DMS153 treated with DMSO at 0.1 percent for 48 hours (cell line): Measurements from ENCODE around the gene MAPRE2.
A peak's percentile ranks its signal among the peaks of the same experiment; 100 is the strongest.
"Not testable (repeated sequence)": the region's sequence is repeated elsewhere in the genome, so short reads cannot be mapped to it uniquely, and the experiment has no call there.

Source experiments
- DNase-seq: peaks from one replicate; lab custom pipeline; 2025; ENCODE audit not compliant: unreplicated experiment; lab: John Stamatoyannopoulos, UW

MAPRE2 gene

DNA sequence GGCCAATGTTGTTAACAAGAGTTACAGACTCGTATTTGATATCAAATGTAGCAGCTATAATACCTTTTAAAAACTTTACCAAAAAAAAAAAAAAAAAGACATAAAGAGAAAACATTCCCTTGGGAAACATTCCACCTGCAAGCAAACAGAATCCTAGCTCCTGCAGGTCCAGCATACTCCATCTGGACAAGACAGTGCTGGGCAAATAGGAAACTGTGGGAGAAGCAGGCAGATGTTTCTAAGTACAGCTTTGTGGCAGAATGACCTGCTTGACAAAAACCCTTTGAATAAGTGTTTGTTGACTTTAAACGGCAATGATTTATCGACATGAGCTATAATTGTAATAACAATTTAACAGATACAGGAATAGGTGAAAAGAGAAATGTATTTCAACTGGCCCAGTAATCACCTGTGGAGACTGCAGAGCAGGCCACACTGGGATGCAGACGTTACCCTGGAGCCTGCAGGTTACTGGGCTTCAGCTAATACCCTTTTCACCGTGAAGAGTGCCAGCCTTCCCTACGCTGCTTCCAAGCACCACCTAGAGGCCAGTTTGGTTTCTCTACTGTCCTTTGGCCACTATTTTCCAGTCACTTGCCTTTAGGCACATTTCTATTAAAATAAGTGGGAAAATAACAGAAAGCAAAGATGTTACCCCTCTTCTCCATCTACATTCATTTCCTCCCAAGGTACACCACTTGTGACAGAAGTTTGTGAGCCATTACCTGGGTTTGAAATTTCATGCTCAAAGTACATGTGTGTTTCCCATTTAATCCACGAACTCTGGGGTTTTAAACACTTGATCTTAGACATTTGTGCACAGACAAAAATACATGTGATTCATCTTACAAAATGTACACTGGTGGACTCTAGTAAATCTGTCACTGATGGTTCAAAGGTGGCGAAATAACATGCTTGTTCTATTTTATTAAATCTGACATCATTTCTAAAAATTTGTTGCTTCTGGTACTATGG, 102.7 kb downstream of the MAPRE2 start:
- peak; percentile 97 for DNase-seq

DNA sequence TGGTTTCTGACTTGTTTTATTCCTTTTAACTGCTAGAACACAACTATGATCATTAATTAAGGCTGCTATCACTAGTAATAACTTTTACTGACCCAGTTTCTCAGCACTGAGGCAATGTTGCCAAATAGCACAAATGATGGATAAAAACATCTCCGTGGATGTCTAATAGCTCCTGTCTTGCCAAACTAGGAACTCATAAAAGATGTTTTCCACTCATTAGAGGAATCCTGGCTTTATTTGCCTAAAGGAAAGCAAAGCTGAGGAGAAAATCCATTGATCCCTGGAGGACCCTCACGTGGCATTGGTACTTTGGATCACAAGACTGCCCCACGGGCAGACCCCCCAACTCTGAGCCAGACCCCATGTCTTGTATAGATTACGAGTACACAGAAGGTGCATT, 103.5 kb downstream of the MAPRE2 start:
- no peak for DNase-seq

DNA sequence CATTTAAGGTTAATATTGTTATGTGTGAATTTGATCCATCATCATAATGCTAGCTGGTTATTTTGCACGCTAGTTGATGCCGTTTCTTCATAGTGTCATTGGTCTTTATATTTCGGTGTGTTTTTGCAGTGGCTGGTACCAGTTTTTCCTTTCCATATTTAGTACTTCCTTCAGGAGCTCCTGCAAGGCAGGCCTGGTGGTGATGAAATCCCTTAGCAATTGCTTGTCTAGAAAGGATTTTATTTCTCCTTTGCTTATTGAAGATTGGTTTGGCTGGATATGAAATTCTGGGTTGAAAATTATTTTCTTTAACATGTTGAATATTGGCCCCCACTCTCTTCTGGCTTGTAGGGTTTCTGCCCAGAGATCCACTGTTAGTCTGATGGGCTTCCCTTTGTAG, 109.0 kb downstream of the MAPRE2 start:
- DNase-seq = not testable (repeated sequence)

GRCh38 chr18:35153609-35154272, 112.5 kb downstream of the MAPRE2 start:
- DNase-seq = no peak

- DNase-seq = no peak
Observed at GRCh38 chr18:35155398-35156117, 114.3 kb downstream of the MAPRE2 start.

DNA sequence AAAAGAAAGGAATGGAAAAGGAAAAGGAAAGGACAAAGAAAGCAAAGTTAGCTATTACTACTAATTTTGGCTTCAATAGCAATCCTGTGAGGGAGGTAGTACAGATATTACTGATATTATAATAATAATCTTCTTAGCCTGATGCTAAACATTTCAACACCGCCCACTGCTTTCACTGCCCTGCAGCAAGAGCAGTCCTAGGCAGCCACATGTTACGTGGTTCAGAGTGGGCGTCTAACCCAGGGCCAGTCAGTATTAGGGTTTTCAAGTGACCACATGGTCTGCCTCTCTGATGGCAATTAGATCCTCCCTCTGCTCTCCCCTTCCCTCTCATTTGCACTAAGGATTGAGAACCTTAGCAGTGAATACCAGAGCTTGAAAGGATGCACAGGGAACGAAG, 116.0 kb downstream of the MAPRE2 start:
- no peak for DNase-seq

DNA sequence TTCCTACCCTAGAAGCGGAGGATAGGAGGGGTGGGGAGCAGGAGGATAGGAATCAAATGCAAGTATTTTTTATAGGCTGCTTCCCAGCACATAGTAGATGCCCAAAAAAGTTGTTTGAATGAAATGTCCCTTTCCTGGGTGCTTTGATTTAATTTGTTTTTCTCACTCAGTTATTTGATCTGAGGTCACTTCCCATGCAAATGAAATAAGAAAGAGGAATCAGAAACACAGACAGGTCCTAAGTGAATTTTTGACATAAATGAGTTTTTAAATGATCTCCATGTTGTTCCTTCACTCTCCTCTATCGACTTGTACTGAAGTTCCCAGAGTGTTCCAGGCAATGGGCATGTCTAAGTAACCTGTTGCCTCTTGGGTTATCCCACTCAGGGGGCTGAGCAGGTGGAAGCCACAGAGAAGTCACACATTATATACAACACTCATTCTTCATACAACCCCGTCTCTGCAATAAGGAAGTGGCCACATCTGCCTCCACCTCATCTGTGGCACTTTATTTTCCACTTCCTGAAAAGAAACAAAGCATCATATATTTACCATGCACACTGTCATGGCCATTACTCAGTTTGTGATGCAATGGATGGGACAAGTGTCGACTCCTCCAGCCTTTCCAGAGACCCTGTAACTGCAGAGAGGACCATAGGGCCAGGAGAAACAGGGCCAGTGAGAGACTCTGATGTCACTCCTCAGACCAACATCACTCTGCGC, 117.7 kb downstream of the MAPRE2 start:
- DNase-seq = no peak

- no peak for DNase-seq
Observed at GRCh38 chr18:35159782-35160181, 118.6 kb downstream of the MAPRE2 start.

DNA sequence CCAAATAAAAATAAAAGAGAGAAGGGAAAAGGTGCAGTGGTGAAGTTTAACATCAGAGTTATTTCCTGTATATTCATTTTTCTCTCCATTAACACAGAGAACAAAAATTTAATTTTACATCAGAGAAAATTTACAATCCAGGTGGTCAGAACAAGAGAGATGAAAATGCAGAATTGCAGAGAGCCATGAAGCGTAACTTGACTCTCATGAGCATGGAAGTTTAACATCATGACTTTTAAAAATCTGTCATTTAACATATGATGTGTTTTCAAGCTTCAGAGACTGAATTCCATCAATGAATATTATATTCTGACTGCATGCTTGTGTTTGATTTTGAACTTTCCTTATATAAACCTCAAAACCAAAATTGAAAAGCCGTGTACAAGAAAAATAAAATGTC, 120.3 kb downstream of the MAPRE2 start:
- DNase-seq = no peak

- no peak for DNase-seq
Observed at GRCh38 chr18:35161934-35162333, 120.7 kb downstream of the MAPRE2 start.

DNA sequence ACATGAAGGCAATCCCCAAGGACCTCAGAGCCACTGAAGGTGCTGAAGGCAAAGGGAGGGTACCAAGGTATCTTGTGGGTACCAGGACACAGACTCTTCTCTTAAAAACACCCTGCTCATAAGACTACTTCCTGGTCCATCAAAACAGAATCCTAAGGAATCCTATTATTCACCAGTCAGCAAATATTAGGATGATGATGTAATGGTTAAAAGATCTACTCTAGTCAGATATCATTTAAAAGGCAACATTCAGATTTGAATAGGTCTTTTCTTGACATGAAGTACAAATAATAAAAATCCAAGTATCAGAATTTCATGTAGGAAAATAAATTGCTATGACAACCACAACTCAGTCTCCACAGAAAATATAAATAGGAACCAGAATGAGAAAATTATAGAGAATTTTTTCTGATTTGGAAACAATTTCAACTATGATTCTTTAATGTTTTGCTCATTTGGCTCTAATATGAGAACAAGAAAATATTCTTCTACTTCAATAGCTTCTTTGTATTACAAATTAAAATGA, 121.9 kb downstream of the MAPRE2 start:
- DNase-seq = no peak

DNA sequence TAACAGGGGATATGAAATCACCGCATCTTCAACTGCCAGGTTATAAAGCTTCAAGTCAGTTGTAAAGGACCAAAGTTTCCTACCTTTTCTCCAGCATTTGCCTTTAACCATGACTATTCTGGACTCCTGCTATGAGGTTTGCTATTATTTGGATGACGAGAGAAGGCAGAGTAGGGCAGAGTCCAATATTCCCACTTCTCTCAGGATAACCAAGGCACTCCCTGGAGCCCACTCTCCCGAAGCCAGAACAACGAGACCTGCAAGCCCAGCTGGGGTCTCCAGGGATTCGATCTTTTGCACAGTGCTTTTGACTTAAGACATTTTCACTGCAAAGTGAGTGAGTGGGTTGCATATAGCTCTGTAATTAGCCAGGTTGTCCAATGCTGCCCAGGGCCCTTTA, 122.5 kb downstream of the MAPRE2 start:
- no peak for DNase-seq

- no peak for DNase-seq
Observed at GRCh38 chr18:35164133-35164532, 122.9 kb downstream of the MAPRE2 start.

GRCh38 chr18:35167332-35167731, 126.1 kb downstream of the MAPRE2 start:
- no peak for DNase-seq

DNA sequence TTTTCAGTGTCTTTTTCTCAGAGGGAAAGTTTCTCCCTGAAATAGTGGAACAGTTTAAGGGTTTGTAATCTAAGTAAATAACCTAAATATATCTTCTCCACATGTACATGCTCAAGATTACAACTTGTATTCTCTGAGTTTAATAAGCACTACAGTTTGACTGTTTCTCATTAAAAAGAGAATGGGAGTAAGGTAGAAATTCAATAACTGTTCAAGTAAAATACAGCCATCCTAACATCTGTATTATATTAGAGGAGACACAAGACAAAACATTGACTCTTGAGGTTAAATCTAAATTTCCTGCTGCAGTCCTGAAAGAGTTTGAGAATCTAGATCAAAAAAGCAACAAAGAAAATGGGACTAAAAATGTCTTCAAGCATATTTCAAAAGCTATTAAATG, 126.6 kb downstream of the MAPRE2 start:
- no peak for DNase-seq

DNA sequence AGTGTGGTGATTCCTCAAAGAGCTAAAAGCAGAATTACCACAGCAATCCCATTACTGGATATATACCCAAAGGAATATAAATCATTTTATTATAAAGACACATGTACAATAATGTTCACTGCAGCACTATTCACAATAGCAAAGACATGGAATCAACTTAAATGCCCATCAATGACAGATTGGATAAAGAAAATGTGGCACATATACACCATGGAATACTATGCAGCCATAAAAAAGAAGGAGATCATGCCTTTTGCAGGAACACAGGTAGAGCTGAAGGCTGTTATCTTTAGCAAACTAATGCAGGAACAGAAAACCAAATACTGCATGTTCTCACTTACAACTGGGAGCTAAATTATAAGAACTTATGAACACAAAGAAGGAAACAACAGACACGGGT, 129.1 kb downstream of the MAPRE2 start:
- not testable (repeated sequence) for DNase-seq

DNA sequence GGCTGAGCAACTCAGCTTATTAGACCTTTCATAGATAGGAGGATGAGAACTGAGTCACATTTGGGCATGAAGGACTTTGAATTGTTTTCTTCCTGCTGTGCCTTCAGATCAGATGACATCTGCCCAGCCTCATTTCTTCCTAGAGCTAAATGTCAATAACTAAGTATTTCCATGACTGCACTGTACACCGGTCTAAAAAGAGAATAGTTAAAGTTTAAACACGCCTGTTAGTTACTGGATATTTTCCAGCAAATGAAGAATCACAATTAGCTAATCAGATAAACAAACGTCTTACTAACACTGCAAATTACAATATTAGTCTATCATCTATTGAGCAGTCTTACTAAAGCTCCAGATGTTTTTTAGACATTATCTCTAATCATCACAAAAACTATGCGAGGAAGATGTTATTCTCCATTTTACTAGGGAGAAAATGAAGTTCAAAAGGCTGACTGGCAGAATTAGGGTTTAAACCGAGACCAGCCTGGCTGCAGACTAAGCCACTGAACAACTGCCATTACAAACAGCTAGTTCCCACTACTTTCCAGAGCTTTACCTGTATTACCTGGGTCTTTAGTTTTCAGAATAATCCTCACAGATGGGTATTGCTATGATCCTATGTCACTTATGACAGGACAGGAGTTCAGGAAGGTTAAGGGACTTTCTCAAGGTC, 130.2 kb downstream of the MAPRE2 start:
- DNase-seq = no peak

DNA sequence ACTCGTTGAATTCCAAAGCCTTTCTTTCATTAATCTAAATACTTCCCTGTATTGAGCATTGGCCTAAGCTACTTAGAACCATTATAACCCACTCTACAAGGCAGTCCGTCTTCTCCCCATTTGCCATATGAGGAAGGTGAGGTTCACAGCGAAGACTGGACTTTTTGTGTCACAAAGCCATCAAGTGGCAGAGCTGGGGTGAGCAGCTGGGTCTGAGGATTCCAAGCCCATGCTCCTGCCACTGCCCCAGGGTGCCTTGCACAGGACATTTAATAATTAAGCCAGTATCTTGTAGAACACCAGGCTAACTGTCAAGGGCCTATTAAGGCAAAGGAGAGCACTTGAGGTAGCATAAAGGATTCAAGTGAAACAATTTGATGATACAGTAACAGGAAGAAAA, 130.8 kb downstream of the MAPRE2 start:
- DNase-seq = no peak

- DNase-seq = no peak
Observed at GRCh38 chr18:35172451-35173035, 131.3 kb downstream of the MAPRE2 start.
